ENCODE data around the gene AP3S1. TPM values are rescaled to one million over a fixed set of nuclear protein-coding genes. Genes with fewer than 3 reads are reported as not detected.
A peak's percentile ranks its signal among the peaks of the same experiment; 100 is the strongest.

The AP3S1 gene
- total RNA-seq, 4 donors from 2014 or later = 34.9 to 115 (median 70.3) TPM

DNA sequence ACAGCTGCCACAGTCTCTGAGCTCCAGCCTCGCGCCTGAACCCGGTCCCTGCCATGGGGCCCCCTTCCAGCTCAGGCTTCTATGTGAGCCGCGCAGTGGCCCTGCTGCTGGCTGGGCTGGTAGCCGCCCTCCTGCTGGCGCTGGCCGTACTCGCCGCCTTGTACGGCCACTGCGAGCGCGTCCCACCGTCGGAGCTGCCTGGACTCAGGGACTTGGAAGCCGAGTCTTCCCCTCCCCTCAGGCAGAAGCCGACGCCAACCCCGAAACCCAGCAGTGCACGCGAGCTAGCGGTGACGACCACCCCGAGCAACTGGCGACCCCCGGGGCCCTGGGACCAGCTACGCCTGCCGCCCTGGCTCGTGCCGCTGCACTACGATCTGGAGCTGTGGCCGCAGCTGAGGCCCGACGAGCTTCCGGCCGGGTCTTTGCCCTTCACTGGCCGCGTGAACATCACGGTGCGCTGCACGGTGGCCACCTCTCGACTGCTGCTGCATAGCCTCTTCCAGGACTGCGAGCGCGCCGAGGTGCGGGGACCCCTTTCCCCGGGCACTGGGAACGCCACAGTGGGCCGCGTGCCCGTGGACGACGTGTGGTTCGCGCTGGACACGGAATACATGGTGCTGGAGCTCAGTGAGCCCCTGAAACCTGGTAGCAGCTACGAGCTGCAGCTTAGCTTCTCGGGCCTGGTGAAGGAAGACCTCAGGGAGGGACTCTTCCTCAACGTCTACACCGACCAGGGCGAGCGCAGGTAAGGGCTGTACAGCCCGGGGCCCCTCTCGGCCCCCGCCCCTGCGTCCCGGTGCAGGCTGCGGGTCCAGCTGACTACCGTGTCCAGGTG is 121.0 kb downstream of the AP3S1 start:
- peak; percentile 72 to 79 for DNase-seq (ENCODE audit: low spot score in 2 of 2)
- peak overlapping the region; percentile 46 for H3K4me3 ChIP-seq

DNA sequence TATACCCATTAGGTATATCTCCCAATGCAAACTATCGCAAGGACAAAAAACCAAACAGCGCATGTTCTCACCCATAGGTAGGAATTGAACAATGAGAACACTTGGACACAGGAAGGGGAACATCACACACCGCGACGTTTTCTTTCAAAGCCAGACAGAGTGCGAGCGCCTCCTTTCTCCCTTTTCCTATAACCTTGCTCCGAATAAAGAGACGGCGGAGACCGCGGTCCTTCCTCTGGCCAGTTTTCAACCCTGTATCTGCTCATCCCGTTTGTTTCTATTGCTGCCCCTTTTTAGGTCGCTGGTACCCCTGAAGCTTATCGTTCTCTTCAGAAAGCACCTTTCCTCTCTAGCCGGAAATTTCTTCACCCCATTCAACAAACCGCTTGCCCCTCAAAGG is 121.8 kb downstream of the AP3S1 start:
- Histone ChIP-seq H3K27me3 (peaks cover 49% of the 10 kb centered on the region), H3K27ac (no peak overlapping the region), H3K4me1 (peaks cover 21% of the 10 kb centered on the region), H3K36me3 (no peaks in the 10 kb centered on the region), H3K9me3 (no peaks in the 10 kb centered on the region), H3K4me3 (peak overlapping the region; percentile 46)
- no peak for DNase-seq (ENCODE audit: low spot score in 2 of 2)
- TF ChIP-seq, protein P1, sequence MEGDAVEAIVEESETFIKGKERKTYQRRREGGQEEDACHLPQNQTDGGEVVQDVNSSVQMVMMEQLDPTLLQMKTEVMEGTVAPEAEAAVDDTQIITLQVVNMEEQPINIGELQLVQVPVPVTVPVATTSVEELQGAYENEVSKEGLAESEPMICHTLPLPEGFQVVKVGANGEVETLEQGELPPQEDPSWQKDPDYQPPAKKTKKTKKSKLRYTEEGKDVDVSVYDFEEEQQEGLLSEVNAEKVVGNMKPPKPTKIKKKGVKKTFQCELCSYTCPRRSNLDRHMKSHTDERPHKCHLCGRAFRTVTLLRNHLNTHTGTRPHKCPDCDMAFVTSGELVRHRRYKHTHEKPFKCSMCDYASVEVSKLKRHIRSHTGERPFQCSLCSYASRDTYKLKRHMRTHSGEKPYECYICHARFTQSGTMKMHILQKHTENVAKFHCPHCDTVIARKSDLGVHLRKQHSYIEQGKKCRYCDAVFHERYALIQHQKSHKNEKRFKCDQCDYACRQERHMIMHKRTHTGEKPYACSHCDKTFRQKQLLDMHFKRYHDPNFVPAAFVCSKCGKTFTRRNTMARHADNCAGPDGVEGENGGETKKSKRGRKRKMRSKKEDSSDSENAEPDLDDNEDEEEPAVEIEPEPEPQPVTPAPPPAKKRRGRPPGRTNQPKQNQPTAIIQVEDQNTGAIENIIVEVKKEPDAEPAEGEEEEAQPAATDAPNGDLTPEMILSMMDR (IDR thresholded peaks at IDR 0.05) = no peak
- TF ChIP-seq POLR2AphosphoS5 (IDR thresholded peaks at IDR 0.05) = no peak
- no peak for TF ChIP-seq POLR2A (IDR thresholded peaks at IDR 0.05)
- TF ChIP-seq EP300 (IDR thresholded peaks at IDR 0.05) = no peak
- 43% methylated on average over 17 of the region's 17 CpGs for WGBS

More for the DNA sequence above, 121.0 kb downstream of the AP3S1 start:
- 8% methylated on average over 37 of the region's 71 CpGs for WGBS
- H3K36me3 ChIP-seq = no peaks in the 10 kb centered on the region
- no peaks in the 10 kb centered on the region for H3K9me3 ChIP-seq
- TF ChIP-seq EP300 (IDR thresholded peaks at IDR 0.05) = no peak
- TF ChIP-seq, protein P1 (IDR thresholded peaks at IDR 0.05) = no peak
- peaks cover 53% of the 10 kb centered on the region for H3K27me3 ChIP-seq
- peak overlapping the region; percentile 66 for H3K27ac ChIP-seq
- peaks cover 21% of the 10 kb centered on the region for H3K4me1 ChIP-seq

Other genes with a start within 250 kb of the AP3S1 start
- gene TICAM2, start 239.5 kb upstream of the AP3S1 start, total RNA-seq = under 1 TPM in 2 of 4 donors, not detected in 2; 0.25 to 0.48 TPM
- gene TMED7, start 215.9 kb upstream of the AP3S1 start, total RNA-seq = 10 to 100 TPM; 57.7 to 83.4 (median 71.7) TPM
- gene CDO1, start 25.3 kb upstream of the AP3S1 start, total RNA-seq = 1 to 10 TPM; 2.6 to 6.0 (median 4.4) TPM
- gene ATG12, start 370 bp upstream of the AP3S1 start, total RNA-seq = 10 to 100 TPM; 22.8 to 52.5 (median 24.7) TPM
- gene LVRN, start 120.5 kb downstream of the AP3S1 start, total RNA-seq = 1 to 10 TPM in 2 of 4 donors, under 1 TPM in 2; 0.23 to 3.7 (median 0.99) TPM
- not detected for gene ARL14EPL, start 190.5 kb downstream of the AP3S1 start, total RNA-seq
- 10 to 100 TPM; 18.4 to 50.6 (median 22.7) TPM for gene COMMD10, start 243.1 kb downstream of the AP3S1 start, total RNA-seq